Hepatocyte (in vitro differentiated cells): ENCODE results near the gene ZC3HAV1. TPM values are rescaled to one million over a fixed set of nuclear protein-coding genes. Genes with fewer than 3 reads are reported as not detected.
A peak's percentile ranks its signal among the peaks of the same experiment; 100 is the strongest.
"Not testable (repeated sequence)": the region's sequence is repeated elsewhere in the genome, so short reads cannot be mapped to it uniquely, and the experiment has no call there.

Experiments
- DNase-seq: peaks from one replicate; pipeline ENCODE4 v3.0.0-alpha.2; 2016; ENCODE audit warnings: low spot score
- H2AFZ ChIP-seq: fragments of 200-600 bp; sonication (generic); 2 replicates; pipeline ENCODE4 v1.6.0; 2016; ENCODE audit warnings: antibody characterized with exemption, mild to moderate bottlenecking
- H3K27ac ChIP-seq: fragments of 200-600 bp; sonication (generic); 2 replicates; pipeline ENCODE4 v1.5.1; 2016; ENCODE audit warnings: mild to moderate bottlenecking
- H3K27me3 ChIP-seq: fragments of 200-600 bp; sonication (generic); 2 replicates; pipeline ENCODE4 v1.6.1; 2016
- H3K36me3 ChIP-seq: fragments of 200-600 bp; sonication (generic); replicated peaks from 2 replicates; pipeline ENCODE4 v1.5.1; 2016; ENCODE audit warnings: low read depth; ENCODE audit not compliant: insufficient read depth
- H3K4me1 ChIP-seq: fragments of 200-600 bp; sonication (generic); 2 replicates; pipeline ENCODE4 v1.5.1; 2016; ENCODE audit warnings: mild to moderate bottlenecking, moderate library complexity; ENCODE audit not compliant: insufficient read depth
- H3K4me2 ChIP-seq: fragments of 200-600 bp; sonication (generic); 2 replicates; pipeline ENCODE4 v1.6.0; 2016
- H3K4me3 ChIP-seq: fragments of 200-600 bp; sonication (generic); 2 replicates; pipeline ENCODE4 v1.5.1; 2016; ENCODE audit warnings: mild to moderate bottlenecking
- H3K79me2 ChIP-seq: fragments of 200-600 bp; sonication (generic); 2 replicates; pipeline ENCODE4 v1.6.0; 2017; ENCODE audit warnings: mild to moderate bottlenecking
- H3K9me2 ChIP-seq: fragments of 200-600 bp; sonication (generic); replicated peaks from 2 replicates; pipeline ENCODE4 v1.6.0; 2017; ENCODE audit warnings: mild to moderate bottlenecking; ENCODE audit not compliant: insufficient read depth
- H3K9me3 ChIP-seq: fragments of 200-600 bp; sonication (generic); 2 replicates; pipeline ENCODE4 v1.5.1; 2016; ENCODE audit warnings: low read depth, mild to moderate bottlenecking
- H4K20me1 ChIP-seq: fragments of 200-600 bp; sonication (generic); 2 replicates; pipeline ENCODE4 v1.6.0; 2016; ENCODE audit warnings: mild to moderate bottlenecking; ENCODE audit not compliant: insufficient read depth, poor library complexity, severe bottlenecking
- EZH2 ChIP-seq: fragments of 200-600 bp; sonication (generic); IDR thresholded peaks from 2 replicates; pipeline ENCODE4 v1.6.1; 2016; ENCODE audit warnings: antibody characterized with exemption, mild to moderate bottlenecking, borderline replicate concordance
- EZH2phosphoT487 ChIP-seq: fragments of 200-600 bp; sonication (generic); IDR thresholded peaks from one replicate; pipeline ENCODE4 v1.6.1; 2018; ENCODE audit warnings: antibody characterized with exemption, mild to moderate bottlenecking, low read depth, moderate library complexity; ENCODE audit not compliant: unreplicated experiment, severe bottlenecking
- WGBS: methylation state at CpG from one replicate; pipeline ENCODE4 v1.1.6; 2016; ENCODE audit warnings: low lambda C conversion rate; ENCODE audit errors: missing lambda C conversion rate; 5-methylcytosine and 5-hydroxymethylcytosine counted together
- polyA plus RNA-seq: library from polyadenylated mRNA; unstranded; fragments of >200 nt; fragmentation: Nextera tagmentation; extraction: Ambion mirVana; gene quantifications from 2 replicates; pipeline ENCODE4 v1.2.1, GENCODE V29; 2016
- total RNA-seq: library from RNA; depleted of rRNA; stranded (reverse); fragments of >200 nt; gene quantifications from 2 replicates; pipeline ENCODE4 v1.2.3, GENCODE V29; 2014
- TF ChIP-seq, protein P1 (sequence below): fragments of 200-600 bp; sonication (generic); IDR thresholded peaks from 2 replicates; pipeline ENCODE4 v1.5.1; 2016; ENCODE audit warnings: antibody characterized with exemption, mild to moderate bottlenecking; ENCODE audit not compliant: poor library complexity

ZC3HAV1 gene
- total and polyA plus RNA-seq, 2 experiments from 2014 or later, result 20.4 to 27.9 TPM

DNA sequence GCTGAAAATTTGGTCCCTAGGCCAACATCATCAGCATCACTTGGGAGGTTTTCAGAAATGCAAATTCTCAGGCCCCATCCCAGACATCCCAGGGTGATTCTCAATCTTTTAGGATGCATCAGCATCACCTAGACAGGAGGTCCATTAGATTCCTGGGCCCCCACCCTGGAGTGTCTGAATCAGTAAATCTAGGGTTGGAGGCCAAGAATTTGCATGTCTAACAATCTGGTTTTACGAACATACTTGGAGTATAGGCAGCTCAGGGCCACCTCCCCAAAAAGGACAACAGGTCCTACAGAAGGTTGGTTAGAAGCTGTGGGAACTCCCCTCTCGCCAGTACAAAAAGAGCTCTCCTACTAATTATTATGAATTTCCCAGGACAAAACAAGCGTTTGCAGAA, 15.5 kb downstream of the ZC3HAV1 start:
- WGBS, result 87% methylated on average over 3 of the region's 3 CpGs
- DNase-seq, result no peak
- H3K27ac ChIP-seq, result no peak overlapping the region
- peaks cover 68% of the 10 kb centered on the region for H3K79me2 ChIP-seq
- peaks cover 13% of the 10 kb centered on the region for H3K4me1 ChIP-seq
- no peak overlapping the region for H3K4me3 ChIP-seq
- no peak overlapping the region for H3K4me2 ChIP-seq
- H3K9me3 ChIP-seq, result no peaks in the 10 kb centered on the region
- H3K9me2 ChIP-seq, result no peaks in the 10 kb centered on the region
- H3K27me3 ChIP-seq, result no peaks in the 10 kb centered on the region
- H4K20me1 ChIP-seq, result no peaks in the 10 kb centered on the region
- H2AFZ ChIP-seq, result no peak overlapping the region
- TF ChIP-seq EZH2, result no peak
- no peak for TF ChIP-seq EZH2phosphoT487
- TF ChIP-seq, protein P1, sequence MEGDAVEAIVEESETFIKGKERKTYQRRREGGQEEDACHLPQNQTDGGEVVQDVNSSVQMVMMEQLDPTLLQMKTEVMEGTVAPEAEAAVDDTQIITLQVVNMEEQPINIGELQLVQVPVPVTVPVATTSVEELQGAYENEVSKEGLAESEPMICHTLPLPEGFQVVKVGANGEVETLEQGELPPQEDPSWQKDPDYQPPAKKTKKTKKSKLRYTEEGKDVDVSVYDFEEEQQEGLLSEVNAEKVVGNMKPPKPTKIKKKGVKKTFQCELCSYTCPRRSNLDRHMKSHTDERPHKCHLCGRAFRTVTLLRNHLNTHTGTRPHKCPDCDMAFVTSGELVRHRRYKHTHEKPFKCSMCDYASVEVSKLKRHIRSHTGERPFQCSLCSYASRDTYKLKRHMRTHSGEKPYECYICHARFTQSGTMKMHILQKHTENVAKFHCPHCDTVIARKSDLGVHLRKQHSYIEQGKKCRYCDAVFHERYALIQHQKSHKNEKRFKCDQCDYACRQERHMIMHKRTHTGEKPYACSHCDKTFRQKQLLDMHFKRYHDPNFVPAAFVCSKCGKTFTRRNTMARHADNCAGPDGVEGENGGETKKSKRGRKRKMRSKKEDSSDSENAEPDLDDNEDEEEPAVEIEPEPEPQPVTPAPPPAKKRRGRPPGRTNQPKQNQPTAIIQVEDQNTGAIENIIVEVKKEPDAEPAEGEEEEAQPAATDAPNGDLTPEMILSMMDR, result no peak
- H3K36me3 ChIP-seq, result no peaks in the 10 kb centered on the region

DNA sequence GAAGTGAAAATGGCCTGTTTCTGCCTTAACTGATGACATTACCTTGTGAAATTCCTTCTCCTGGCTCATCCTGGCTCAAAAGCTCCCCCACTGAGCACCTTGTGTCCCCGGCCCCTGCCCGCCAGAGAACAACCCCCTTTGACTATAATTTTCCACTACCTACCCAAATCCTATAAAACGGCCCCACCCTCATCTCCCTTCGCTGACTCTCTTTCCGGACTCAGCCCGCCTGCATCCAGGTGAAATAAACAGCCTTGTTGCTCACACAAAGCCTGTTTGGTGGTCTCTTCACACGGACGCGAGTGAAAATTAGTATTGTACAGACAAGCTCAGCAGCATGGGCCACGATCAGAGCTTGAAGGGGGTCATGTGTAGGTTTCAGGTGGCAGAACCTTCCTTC, 16.0 kb downstream of the ZC3HAV1 start:
- 76% methylated on average over 10 of the region's 10 CpGs for WGBS
- H3K79me2 ChIP-seq, result peaks cover 63% of the 10 kb centered on the region

GRCh38 chr7:139092090-139092796, 17.3 kb downstream of the ZC3HAV1 start:
- Histone ChIP-seq H3K27ac (peak overlapping the region; percentile 84), H3K9me3 (no peaks in the 10 kb centered on the region), H3K27me3 (no peaks in the 10 kb centered on the region), H3K9me2 (no peaks in the 10 kb centered on the region), H4K20me1 (no peaks in the 10 kb centered on the region), H3K4me1 (peaks cover 13% of the 10 kb centered on the region), H3K4me2 (peak overlapping the region; percentile 45), H2AFZ (peak overlapping the region; percentile 43), H3K4me3 (no peak overlapping the region), H3K79me2 (peaks cover 53% of the 10 kb centered on the region), H3K36me3 (no peaks in the 10 kb centered on the region)
- TF ChIP-seq, protein P1, result no peak
- TF ChIP-seq EZH2phosphoT487 (no peak), EZH2 (no peak)
- 35% methylated on average over 9 of the region's 9 CpGs for WGBS
- DNase-seq, result no peak

More for the DNA sequence above, 16.0 kb downstream of the ZC3HAV1 start:
- H3K4me1 ChIP-seq, result peaks cover 13% of the 10 kb centered on the region
- H3K9me3 ChIP-seq, H2AFZ ChIP-seq, H4K20me1 ChIP-seq, H3K4me2 ChIP-seq, H3K36me3 ChIP-seq, DNase-seq, H3K27ac ChIP-seq, H3K27me3 ChIP-seq, H3K4me3 ChIP-seq, H3K9me2 ChIP-seq: not testable (repeated sequence)

DNA sequence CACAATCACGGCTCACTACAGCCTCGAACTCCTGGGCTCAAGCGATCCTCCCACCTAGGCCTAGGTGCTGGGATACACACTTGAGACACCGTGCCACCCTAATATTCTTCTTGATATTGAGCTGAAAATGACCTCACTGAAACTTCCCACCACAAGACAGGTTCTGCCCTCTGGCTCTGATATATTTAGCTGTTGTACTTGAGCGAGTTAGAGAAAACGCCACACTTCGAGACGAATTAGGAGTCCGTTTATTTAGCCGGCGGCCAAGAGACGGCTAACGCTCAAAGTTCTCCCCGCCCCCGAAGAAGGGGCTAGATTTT, 17.9 kb downstream of the ZC3HAV1 start:
- WGBS, result 46% methylated on average over 15 of the region's 15 CpGs
- H3K79me2 ChIP-seq, result peaks cover 48% of the 10 kb centered on the region
- H3K36me3 ChIP-seq, result no peaks in the 10 kb centered on the region
- H2AFZ ChIP-seq, result peak overlapping the region; percentile 43
- H3K4me3 ChIP-seq, result no peak overlapping the region
- H3K27me3 ChIP-seq, result no peaks in the 10 kb centered on the region
- H3K9me2 ChIP-seq, result no peaks in the 10 kb centered on the region
- H3K27ac ChIP-seq, result peak overlapping the region; percentile 84
- peaks cover 13% of the 10 kb centered on the region for H3K4me1 ChIP-seq
- peak overlapping the region; percentile 45 for H3K4me2 ChIP-seq
- TF ChIP-seq EZH2 (no peak), EZH2phosphoT487 (no peak)
- TF ChIP-seq, protein P1, result no peak
- H4K20me1 ChIP-seq, result no peaks in the 10 kb centered on the region
- DNase-seq, result no peak
- H3K9me3 ChIP-seq, result no peaks in the 10 kb centered on the region
